GM12801 (cell line): ENCODE results near the gene DLGAP1.

ENCODE experiments used
- TF ChIP-seq, protein P1 (sequence below): IDR thresholded peaks from one replicate; pipeline ENCODE4 v1.5.1; 2011; ENCODE audit warnings: control low read depth; ENCODE audit not compliant: insufficient read length; ENCODE audit errors: extremely low read depth

Gene DLGAP1

DNA sequence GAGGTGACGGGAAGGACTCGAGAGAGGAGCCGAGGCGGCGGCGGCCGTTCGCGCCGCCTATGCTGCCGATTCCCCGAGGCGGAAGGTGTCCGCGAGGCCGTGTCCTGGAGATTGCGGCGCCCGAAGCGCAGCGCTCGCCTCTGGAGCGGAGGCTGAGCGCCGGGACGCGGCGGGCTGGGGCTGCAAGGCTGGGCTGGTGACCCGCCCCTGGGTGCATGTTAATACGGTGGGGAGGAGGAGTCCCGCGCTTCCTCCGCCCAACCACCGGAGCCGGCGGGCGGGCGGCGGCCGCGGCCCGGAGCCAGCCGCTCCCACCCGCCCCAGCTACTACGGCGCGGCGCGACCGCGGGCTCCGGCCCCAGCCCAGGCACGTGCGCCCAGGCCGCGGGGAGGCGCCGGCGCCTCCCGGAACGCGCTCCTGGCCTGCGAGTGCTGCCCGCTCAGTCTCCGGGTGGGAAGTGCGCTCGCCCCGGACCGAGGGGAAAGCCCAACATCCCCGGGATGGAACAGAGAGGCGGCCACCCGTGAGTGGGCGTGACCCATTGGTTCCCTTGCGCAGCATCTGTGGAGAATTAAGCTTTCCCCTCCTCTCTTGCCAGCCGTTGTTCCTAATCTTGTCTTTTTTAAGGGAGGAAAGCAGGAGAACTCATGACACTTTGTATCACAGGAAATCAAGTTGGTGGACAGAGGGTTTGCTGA lies at the start of gene DLGAP1:
DLGAP1 (minus strand) TSS at position 195 of the 699 bp plus-strand sequence.
- TF ChIP-seq, protein P1, sequence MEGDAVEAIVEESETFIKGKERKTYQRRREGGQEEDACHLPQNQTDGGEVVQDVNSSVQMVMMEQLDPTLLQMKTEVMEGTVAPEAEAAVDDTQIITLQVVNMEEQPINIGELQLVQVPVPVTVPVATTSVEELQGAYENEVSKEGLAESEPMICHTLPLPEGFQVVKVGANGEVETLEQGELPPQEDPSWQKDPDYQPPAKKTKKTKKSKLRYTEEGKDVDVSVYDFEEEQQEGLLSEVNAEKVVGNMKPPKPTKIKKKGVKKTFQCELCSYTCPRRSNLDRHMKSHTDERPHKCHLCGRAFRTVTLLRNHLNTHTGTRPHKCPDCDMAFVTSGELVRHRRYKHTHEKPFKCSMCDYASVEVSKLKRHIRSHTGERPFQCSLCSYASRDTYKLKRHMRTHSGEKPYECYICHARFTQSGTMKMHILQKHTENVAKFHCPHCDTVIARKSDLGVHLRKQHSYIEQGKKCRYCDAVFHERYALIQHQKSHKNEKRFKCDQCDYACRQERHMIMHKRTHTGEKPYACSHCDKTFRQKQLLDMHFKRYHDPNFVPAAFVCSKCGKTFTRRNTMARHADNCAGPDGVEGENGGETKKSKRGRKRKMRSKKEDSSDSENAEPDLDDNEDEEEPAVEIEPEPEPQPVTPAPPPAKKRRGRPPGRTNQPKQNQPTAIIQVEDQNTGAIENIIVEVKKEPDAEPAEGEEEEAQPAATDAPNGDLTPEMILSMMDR: no peak

DNA sequence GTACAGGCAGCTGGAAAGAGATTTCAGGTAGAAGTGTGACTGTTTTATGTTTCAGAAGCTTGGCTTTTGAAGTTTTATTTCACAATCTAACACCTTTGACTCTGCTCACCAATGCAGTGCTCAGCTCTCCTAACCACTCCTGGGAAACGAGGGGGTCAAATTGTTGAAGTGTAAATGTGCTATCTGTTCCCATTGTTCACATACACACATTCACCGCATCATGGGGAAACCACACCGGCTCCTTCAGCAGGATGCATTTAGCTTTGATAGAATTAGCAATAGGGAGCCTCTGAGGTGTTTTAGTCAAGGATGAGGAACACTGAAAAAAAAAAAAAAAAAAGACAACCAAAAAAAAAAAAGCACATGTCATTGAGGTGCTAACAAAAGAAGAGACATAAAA lies 13.4 kb upstream of the DLGAP1 start:
- TF ChIP-seq, protein P1: no peak

DNA sequence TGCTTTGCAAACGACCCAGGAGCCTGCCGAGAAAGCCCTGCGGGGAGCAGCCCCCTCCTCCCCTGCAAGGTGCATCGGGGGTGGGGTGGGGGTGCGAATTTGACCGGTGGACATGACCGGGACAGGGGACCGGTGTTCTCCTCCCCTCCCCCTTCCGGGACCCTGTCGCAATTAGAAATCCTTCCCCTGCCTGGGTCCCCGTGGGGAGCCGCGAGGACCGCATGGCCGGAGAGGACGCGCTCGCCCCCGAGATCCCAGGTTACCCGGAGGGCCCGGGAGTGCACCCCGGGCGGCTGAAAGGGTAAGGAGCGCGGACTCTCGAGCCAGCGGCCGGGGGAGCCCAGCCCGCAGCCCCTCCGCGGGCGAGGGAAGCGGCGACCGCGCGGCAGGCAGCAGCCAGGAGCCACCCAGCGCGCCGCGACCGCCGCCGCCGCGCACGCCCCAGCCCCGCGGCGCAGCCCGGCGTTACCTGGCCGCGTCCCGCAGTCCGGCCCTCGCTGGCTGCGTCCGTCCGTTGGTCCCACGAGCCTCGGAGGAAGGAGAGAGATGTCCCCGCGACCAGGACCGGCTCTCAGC lies 482 bp downstream of the DLGAP1 start:
- TF ChIP-seq, protein P1: no peak

DNA sequence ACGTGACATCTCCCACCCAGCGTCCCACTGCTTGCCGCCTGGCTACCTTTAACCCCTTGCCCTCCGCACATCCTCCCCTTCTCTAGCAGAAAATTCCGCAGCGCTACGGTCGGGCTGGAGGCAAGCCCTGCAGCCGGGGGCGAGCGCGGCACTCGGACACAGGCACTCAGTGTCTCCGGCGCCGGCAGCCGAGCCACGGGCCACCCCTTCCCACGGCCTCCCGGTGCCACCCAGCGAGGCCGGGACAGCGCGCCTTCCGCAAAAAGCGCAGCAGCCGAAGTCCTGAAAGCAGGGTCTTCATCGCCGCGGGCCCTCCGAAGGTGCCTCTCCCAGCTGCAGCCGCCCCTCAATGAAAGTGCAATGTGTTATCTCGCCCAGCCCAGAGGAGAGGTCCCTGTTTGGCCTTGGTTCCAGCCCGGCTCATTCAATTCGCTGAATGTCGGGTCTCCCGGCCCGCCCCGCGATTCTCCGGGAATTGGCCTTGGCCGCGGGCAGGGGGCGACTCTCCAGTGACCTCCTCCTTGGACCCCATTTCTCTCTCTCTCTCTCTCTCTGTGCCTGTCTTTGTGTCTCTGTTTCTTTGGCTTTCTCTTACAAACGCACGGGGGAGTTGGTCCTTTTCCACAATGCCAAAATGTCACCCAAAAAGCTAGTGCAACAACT lies 1.1 kb downstream of the DLGAP1 start:
- TF ChIP-seq, protein P1: no peak

DNA sequence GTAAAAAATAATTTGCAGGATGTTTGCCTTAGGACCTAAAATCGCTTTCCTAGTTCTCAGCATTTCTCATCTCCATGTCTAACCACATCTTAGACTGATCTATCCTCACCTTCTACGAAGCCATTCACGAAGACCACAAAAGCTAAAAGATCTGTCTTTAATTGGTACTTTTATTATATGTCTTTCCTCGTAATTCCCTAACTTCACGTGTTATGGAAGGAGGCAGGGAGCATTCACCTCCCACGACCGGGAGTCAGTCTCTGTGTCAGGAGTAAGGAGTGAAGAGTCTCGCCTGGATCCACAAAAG lies 1.6 kb downstream of the DLGAP1 start:
- TF ChIP-seq, protein P1: no peak

DNA sequence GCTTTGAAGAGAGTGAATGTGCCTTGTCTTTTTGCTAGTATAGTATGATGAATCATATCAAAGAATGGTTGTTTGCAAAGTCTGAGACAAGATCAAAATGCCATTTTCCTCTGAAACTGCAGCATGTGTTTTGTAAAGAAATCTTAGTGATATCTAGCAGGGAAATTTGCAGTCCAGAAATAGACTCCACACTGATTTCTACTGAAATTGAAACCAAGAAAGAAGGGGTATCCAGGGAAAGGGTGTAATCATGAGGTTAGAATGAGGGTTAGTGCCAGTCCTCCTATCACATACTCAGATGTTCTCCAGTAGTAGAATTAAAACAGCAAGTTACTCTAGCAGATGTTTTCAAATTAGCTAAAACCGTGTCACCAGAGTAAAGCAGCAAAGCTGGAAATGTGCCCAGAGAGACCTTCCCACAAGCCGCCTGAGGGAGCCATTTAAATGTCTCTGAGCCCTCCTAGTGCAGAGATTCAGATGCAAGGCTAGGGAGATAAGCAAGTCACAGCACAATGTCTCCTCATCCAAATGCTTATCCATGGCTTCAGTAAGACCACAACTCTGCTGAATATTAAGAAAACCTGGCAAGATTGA lies 4.9 kb downstream of the DLGAP1 start:
- TF ChIP-seq, protein P1: no peak

DNA sequence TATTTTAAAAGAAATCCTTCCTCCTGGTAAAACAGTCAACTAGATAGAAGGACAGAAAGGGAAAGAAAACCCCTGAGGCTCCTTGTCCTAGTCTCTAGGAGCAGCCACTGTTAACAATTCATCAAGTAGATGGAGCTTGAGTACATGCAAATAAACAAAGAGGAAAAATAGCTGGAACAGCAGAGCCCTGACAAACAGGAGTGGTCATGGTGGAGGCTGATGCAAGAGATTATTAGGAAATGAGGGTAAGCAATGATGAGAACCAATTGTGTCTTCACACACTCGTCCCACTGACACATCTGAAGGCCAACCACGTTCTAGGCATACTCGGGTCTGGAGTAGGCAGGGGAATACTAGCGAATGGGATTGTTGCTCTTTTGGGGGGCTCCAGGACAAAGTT lies 9.2 kb downstream of the DLGAP1 start:
- TF ChIP-seq, protein P1: no peak
